ENCODE measurements around the gene RYR3. TPM values are rescaled to one million over a fixed set of nuclear protein-coding genes. Genes with fewer than 3 reads are reported as not detected.

Gene RYR3
- total and polyA plus RNA-seq, 10 of the 15 experiments (the other 5 are each of a cell fraction or from before 2014, with no cell fraction given), result under 0.01 to 0.44 (median 0.16) TPM; not detected in 5

DNA sequence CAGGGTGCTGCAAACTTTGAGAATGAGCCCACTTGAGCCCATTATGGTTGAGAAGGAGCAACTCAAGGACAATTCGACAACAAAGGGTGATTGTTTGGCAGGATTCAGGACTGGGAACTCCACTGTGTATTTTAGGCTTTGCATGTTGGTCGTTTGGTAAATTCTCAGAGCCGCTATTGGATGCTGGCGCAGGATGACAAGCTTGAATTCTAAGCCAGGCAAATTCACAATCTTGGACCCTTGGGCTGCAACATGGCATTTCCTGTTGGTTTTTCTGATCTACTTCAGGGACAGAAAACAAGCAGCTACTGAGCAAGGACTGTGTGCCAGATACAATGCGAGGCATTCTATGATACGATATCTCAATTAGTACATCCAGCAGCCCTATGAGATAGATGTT, 82.8 kb downstream of the RYR3 start:
- Histone ChIP-seq H3K9me3 (replicated peaks; ENCODE audit: control insufficient read depth, insufficient read depth, low read length) (no peaks in the 10 kb centered on the region), H3K4me2 (ENCODE audit: control insufficient read depth, insufficient read depth) (no peak overlapping the region), H3K36me3 (ENCODE audit: control insufficient read depth in 2 of 2, insufficient read depth in 2 of 2, low read length in 1 of 2) (no peaks in the 10 kb centered on the region), H3K9ac (ENCODE audit: control insufficient read depth, insufficient read depth, low read length) (no peak overlapping the region), H2AFZ (ENCODE audit: control insufficient read depth, low read depth, low read length) (no peak overlapping the region), H3K4me3 (no peak overlapping the region), H3K4me1 (ENCODE audit: control insufficient read depth, insufficient read depth, low read length) (no peaks in the 10 kb centered on the region), H3K27me3 (replicated peaks in 1 of 2; ENCODE audit: control insufficient read depth in 2 of 2, insufficient read depth in 2 of 2, low read length in 1 of 2) (no peaks in the 10 kb centered on the region; a peak in 3 of 4 replicates), H3K27ac (ENCODE audit: control insufficient read depth, insufficient read depth) (no peak overlapping the region), H4K20me1 (ENCODE audit: control insufficient read depth, insufficient read depth) (no peaks in the 10 kb centered on the region), H3K79me2 (ENCODE audit: control insufficient read depth, insufficient read depth, low read length) (no peaks in the 10 kb centered on the region)
- RAD21 ChIA-PET (ENCODE audit: unreplicated experiment), result no interaction called here
- CTCF ChIA-PET, result interaction anchor here (0.6 kb wide), 1 partner anchor 342 kb away, joined by 3 read pairs; no protein-coding TSS in a partner anchor
- WGBS (ENCODE audit: insufficient coverage, insufficient replicate concordance, low lambda C conversion rate, missing lambda C conversion rate), result 59% methylated on average over 6 of the region's 6 CpGs
- SMC1A ChIA-PET (ENCODE audit: uncharacterized antibody, unreplicated experiment), result no interaction called here
- BruUV-seq (replicated peaks), result no TSS peak
- intact Hi-C loops (cut with micrococcal nuclease; ENCODE audit: unreplicated experiment) (no loop called here), in situ Hi-C loops (cut with MboI) (no loop called here)
- FAIRE-seq, result no peak
- POLR2A ChIA-PET, result no interaction called here
- DNase-seq (ENCODE audit: low read depth, low spot score), result no peak
- TF ChIP-seq STAT1 (conservative IDR thresholded peaks at IDR 0.05) (no peak), CREM (IDR thresholded peaks at IDR 0.05; ENCODE audit: low read depth) (no peak), PBX3 (IDR thresholded peaks at IDR 0.05; ENCODE audit: insufficient replicate concordance, low read depth, low read length) (no peak), TARDBP (IDR thresholded peaks at IDR 0.05; ENCODE audit: borderline replicate concordance) (no peak), NBN (IDR thresholded peaks at IDR 0.05) (no peak), RFX5 (IDR thresholded peaks at IDR 0.05; ENCODE audit: low read depth, low read length) (no peak), TAF1 (IDR thresholded peaks at IDR 0.05; ENCODE audit: borderline replicate concordance, low read depth, low read length) (no peak), CREB1 (IDR thresholded peaks at IDR 0.05; ENCODE audit: low read depth) (no peak)
- no peak for ATAC-seq

- ATAC-seq (no peak), FAIRE-seq (no peak), DNase-seq (ENCODE audit: low read depth, low spot score) (no peak)
- Histone ChIP-seq H3K27me3 (replicated peaks in 1 of 2; ENCODE audit: control insufficient read depth in 2 of 2, insufficient read depth in 2 of 2, low read length in 1 of 2) (no peaks in the 10 kb centered on the region; a peak in 3 of 4 replicates), H3K4me3 (no peak overlapping the region), H3K9ac (ENCODE audit: control insufficient read depth, insufficient read depth, low read length) (no peak overlapping the region), H4K20me1 (ENCODE audit: control insufficient read depth, insufficient read depth) (no peaks in the 10 kb centered on the region), H2AFZ (ENCODE audit: control insufficient read depth, low read depth, low read length) (no peak overlapping the region), H3K4me1 (ENCODE audit: control insufficient read depth, insufficient read depth, low read length) (no peaks in the 10 kb centered on the region), H3K9me3 (replicated peaks; ENCODE audit: control insufficient read depth, insufficient read depth, low read length) (no peaks in the 10 kb centered on the region), H3K79me2 (ENCODE audit: control insufficient read depth, insufficient read depth, low read length) (no peaks in the 10 kb centered on the region), H3K36me3 (ENCODE audit: control insufficient read depth in 2 of 2, insufficient read depth in 2 of 2, low read length in 1 of 2) (no peaks in the 10 kb centered on the region), H3K27ac (ENCODE audit: control insufficient read depth, insufficient read depth) (no peak overlapping the region), H3K4me2 (ENCODE audit: control insufficient read depth, insufficient read depth) (no peak overlapping the region)
- intact Hi-C loops (cut with micrococcal nuclease; ENCODE audit: unreplicated experiment) (no loop called here), in situ Hi-C loops (cut with MboI) (no loop called here)
- 31% methylated on average over 7 of the region's 7 CpGs for WGBS (ENCODE audit: insufficient coverage, insufficient replicate concordance, low lambda C conversion rate, missing lambda C conversion rate)
- RAD21 ChIA-PET (ENCODE audit: unreplicated experiment), result no interaction called here
- POLR2A ChIA-PET, result no interaction called here
- BruUV-seq (replicated peaks), result no TSS peak
- SMC1A ChIA-PET (ENCODE audit: uncharacterized antibody, unreplicated experiment), result interaction anchor here (1.1 kb wide), 1 partner anchor 11 kb away, joined by 3 read pairs; no protein-coding TSS in a partner anchor
- CTCF ChIA-PET, result interaction anchor here (1.2 kb wide), 1 partner anchor 8 kb away, joined by 3 read pairs; no protein-coding TSS in a partner anchor
- TF ChIP-seq JUND (IDR thresholded peaks at IDR 0.05; ENCODE audit: low read depth, low read length), result no peak
- TF ChIP-seq HDAC2 (IDR thresholded peaks at IDR 0.05), result no peak
- no peak for TF ChIP-seq STAT3 (IDR thresholded peaks at IDR 0.05; ENCODE audit: low read depth, low read length)
- no peak for TF ChIP-seq NRF1 (conservative IDR thresholded peaks at IDR 0.05; ENCODE audit: low read depth, low read length)
- TF ChIP-seq, protein P1, sequence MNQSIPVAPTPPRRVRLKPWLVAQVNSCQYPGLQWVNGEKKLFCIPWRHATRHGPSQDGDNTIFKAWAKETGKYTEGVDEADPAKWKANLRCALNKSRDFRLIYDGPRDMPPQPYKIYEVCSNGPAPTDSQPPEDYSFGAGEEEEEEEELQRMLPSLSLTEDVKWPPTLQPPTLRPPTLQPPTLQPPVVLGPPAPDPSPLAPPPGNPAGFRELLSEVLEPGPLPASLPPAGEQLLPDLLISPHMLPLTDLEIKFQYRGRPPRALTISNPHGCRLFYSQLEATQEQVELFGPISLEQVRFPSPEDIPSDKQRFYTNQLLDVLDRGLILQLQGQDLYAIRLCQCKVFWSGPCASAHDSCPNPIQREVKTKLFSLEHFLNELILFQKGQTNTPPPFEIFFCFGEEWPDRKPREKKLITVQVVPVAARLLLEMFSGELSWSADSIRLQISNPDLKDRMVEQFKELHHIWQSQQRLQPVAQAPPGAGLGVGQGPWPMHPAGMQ (IDR thresholded peaks at IDR 0.05; ENCODE audit: borderline replicate concordance), result no peak
- TF ChIP-seq RB1 (IDR thresholded peaks at IDR 0.05; ENCODE audit: borderline replicate concordance), result no peak
- no peak for TF ChIP-seq POU2F2 (IDR thresholded peaks at IDR 0.05; ENCODE audit: borderline replicate concordance, low read depth, low read length)
- TF ChIP-seq ATF2 (IDR thresholded peaks at IDR 0.05; ENCODE audit: low read length), result no peak
- TF ChIP-seq FOS (IDR thresholded peaks at IDR 0.05; ENCODE audit: borderline replicate concordance, extremely low read depth, insufficient read length), result no peak
These were observed 84.6 kb downstream of the RYR3 start for GRCh38 chr15:33395321-33395720.
